GM12874 (cell line): Measurements from ENCODE around the gene PCP2.

Source experiments
- CTCF ChIP-seq: IDR thresholded peaks from 2 replicates; pipeline ENCODE4 v1.5.1; 2011; ENCODE audit warnings: low read depth, mild to moderate bottlenecking, control low read depth, low read length, moderate library complexity; ENCODE audit not compliant: insufficient read depth

Gene PCP2

GRCh38 chr19:7633698-7634097 lies at the start of gene PCP2:
TSS of gene PCP2 (minus strand) at chr19:7633719. CDS start at chr19:7633457, 262 bp downstream.
- no peak for TF ChIP-seq CTCF

GRCh38 chr19:7682175-7682855 lies 48.8 kb upstream of the PCP2 start:
- TF ChIP-seq CTCF = no peak

GRCh38 chr19:7681340-7682174 lies 48.0 kb upstream of the PCP2 start:
- peak; percentile 75 for TF ChIP-seq CTCF

- TF ChIP-seq CTCF = peak; percentile 96
Measured at GRCh38 chr19:7680606-7681339, 47.3 kb upstream of the PCP2 start, which contains the start of gene TRAPPC5. TSS of gene TRAPPC5 (plus strand) at chr19:7680833. CDS start at chr19:7682254, 1,421 bp downstream.

GRCh38 chr19:7679771-7680605 lies 46.5 kb upstream of the PCP2 start:
- TF ChIP-seq CTCF = no peak

- TF ChIP-seq CTCF = peak; percentile 65
Measured at GRCh38 chr19:7678971-7679751, 45.6 kb upstream of the PCP2 start.
